GM18907 (cell line): ENCODE data around the gene CIROP.

Experiments used
- ATAC-seq: cut with Tn5 transposase; IDR thresholded peaks from one replicate; pipeline ENCODE4 v1.9.1; 2021; ENCODE audit warnings: mild to moderate bottlenecking, moderate library complexity; ENCODE audit not compliant: unreplicated experiment

The CIROP gene

GRCh38 chr14:23104591-23105347 lies at the start of gene CIROP:
TSS of gene CIROP (minus strand) at chr14:23104989. CDS start at chr14:23104920, 69 bp downstream.
- no peak for ATAC-seq

DNA sequence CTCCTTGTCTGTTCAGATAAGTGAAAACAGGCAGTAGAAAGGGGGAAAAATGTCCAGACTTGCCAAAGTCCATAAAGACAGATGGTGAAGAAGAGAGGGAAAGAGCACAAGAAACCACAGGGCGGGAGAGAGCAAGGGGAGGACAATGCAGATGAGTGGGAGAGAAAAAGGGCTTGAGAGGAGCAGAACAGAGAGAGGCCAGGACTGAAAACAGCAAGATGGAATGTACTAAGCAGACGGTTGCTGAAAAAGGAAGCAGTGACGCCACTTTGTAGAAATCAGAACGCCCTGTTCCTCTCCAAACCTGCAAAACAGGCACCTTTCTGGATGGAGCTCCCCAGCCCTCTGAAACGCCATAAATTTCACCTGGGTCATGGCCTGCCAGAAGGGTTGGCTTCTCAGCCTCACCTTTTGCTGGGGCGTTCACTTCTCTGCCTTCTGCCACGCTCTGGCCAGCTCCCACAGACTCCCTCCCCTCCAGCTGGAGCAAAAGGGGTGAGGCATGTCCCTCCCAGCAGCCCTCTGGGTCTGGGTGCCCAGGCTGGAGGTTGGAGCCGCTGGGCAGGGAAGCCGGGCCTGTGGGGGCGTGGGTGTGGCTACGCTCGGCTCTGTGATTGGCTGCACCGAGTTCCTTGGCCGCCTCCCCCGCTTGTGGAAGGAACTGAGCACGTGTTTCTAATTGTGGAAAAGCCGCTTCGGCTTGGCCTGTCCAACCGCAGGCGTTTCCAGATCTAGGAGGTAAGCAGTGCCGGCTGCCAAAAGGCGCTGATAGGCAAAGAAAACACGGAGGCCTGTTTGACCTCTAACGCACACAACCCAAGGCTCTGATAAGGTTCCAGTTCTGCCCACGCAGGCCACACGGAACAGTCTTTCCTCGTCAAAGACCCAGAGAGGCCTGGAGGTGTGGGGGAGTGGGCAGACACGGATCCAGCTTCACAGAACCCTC lies 49.3 kb upstream of the CIROP start:
- no peak for ATAC-seq

GRCh38 chr14:23151342-23151741 lies 46.6 kb upstream of the CIROP start:
- ATAC-seq = no peak

- ATAC-seq = no peak
Observed at GRCh38 chr14:23149745-23150144, 45.0 kb upstream of the CIROP start.

GRCh38 chr14:23148591-23149249 lies 43.9 kb upstream of the CIROP start:
- no peak for ATAC-seq

DNA sequence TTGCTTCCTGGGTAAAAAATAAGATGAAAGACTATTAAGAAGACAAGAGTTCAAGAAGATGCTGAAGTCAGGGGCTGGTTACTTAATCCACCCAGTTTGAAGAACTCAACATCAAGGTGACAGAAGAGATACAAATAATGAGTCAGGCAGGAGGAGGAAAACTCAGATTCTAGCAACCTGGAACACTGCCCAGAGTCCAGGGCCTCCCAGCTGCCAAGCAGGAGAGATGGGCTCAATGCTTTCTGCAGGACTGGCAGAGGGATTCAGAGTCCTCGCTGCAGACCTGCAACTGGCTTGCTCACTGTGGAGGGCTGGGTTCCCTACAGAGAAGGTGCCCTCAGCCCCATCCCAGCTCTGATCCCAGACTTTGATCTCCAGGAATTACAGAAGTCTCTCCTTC lies 42.9 kb upstream of the CIROP start:
- ATAC-seq = no peak

GRCh38 chr14:23146980-23147379 lies 42.2 kb upstream of the CIROP start:
- no peak for ATAC-seq

DNA sequence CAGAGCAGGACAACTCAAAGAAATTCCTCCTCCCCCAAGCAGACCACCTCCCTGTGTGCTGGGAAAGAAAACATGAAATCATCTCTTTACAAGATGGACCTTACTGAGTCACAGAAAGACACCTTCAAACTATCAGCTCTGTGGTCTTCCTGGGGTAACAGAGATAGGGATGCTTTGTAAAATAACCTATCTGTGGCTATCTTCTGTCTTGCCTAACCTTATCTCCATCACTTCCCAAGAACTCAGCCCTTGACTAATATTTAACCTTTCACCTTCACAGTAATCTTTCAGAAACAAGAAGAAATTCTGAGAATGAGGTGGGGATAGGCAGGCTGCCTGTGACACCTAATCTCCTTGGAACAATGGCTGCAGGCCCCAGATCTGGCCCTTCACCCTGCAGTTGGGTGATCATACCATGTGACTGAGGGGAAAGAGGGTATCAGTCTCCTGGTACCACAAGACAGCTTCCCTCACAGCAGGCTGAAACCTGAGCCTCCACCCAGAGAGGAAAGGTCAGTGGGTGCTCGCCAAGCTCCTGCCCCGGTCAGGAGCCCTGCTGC lies 41.6 kb upstream of the CIROP start:
- ATAC-seq = no peak

DNA sequence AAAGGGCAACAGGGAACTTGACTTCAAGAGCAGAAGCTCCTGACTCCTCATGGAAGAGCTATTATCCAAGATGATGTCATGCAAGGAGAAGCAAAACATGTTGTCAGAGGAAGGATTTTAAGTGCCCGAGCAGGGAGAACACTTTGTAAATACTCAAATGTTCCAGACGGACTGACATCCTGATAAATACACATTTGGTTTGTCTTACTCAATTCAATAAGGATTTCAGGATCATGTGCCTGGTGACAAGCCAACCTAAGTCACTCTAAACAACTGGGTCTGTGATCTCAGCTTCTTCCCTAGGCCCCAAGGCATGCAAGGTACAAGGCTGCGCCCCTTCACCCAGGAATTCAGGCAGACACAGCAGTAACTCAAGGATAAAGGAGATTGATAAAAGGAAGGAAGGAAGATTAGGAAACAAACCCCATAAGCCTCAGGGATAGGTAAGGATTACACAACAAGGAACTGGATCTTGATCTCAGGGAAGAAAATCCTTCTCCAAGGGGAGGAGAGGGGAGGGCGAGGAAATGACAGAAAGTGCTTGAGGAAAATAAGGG lies 41.1 kb upstream of the CIROP start:
- ATAC-seq = no peak

DNA sequence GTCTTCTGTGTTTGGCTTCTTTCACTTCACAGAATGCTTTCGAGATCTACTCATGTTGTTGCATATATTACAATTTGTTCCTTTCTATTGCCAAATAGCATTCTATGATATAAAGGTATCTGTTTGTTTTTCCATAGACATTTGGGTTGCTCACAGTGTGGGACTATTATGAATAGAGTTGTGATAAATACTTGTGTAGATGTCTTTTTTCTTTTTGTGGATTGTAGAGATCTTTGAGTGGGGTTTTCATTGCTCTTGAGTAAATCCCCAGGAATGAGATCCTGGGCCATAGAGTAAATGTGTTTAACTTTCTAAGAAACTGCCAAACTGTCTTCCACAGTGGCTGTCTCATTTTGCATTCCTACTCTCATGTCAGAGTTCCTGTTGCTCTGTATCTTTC lies 39.1 kb upstream of the CIROP start:
- ATAC-seq = no peak

GRCh38 chr14:23142826-23143225 lies 38.0 kb upstream of the CIROP start:
- ATAC-seq = no peak

- no peak for ATAC-seq
Observed at GRCh38 chr14:23141706-23142444, 37.1 kb upstream of the CIROP start.

DNA sequence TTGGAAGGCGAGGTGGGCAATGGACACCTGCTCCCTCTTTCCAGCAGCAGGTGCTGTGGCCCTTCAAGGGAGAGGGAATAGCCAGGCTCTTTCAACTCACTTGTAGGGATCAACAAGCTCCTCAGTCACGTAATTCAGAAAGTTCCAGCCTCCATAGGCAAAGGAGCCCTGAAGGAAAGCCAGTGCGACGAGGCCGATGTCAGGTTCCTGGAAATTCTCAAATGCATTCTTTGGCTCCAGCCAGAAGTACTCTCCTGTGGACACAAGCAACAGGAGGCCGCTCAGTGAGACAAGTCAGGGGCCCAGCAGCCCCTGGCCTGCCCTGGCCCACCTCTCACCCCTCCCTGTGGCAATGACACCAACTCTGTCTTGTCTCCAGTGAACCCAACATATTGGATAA lies 35.6 kb upstream of the CIROP start:
- no peak for ATAC-seq

DNA sequence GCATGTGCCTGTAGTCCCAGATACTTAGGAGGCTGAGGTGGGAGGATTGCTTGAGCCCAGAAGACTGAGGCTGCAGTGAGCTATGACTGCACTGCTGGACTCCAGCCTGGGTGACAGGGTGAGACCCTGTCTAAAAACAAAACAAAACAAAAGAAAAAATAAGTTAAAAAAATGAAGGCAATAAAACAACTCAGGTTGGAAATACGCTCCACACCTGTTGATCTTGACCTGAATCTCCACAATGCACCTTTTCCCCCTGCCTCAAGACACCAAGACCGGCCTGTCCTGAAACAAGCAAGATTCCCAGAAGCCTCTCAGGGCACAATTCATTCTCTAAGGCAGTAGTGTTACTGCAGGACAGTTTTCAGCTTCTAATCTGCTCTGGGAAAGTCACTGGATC lies 35.1 kb upstream of the CIROP start:
- ATAC-seq = no peak

DNA sequence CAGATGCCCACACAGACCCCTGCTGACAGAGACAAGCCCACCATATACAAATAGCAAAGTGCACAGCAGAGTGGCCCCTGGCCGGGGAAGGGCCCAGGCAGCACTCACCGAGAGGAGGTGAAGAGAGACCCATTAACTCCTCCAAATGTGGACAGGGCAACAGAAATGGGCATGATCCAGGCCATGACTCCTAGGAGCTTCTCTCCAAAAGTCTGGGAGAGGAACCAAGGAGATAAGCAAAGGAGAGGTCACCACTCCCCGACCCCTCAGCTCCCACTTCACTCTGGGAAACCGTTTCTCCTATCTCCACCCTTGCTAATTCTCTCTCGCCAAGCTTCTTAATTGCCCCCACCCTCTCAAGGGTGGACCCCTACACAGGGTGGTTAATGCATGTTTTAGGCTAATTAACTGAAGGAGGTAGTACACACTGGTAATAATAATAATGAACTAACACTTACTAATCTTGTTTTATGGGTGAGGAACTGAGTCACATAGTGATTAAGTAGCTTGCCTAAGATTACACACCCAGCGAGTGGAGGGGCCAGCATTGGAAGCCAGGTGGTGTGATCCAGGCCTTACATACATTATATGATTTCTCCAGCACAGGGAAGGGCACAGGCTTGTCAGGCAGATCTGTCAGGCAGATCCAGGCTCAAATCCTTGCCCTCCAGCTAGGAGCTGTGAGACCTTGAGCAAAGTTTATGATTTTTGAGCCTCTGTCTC lies 33.2 kb upstream of the CIROP start:
- no peak for ATAC-seq

DNA sequence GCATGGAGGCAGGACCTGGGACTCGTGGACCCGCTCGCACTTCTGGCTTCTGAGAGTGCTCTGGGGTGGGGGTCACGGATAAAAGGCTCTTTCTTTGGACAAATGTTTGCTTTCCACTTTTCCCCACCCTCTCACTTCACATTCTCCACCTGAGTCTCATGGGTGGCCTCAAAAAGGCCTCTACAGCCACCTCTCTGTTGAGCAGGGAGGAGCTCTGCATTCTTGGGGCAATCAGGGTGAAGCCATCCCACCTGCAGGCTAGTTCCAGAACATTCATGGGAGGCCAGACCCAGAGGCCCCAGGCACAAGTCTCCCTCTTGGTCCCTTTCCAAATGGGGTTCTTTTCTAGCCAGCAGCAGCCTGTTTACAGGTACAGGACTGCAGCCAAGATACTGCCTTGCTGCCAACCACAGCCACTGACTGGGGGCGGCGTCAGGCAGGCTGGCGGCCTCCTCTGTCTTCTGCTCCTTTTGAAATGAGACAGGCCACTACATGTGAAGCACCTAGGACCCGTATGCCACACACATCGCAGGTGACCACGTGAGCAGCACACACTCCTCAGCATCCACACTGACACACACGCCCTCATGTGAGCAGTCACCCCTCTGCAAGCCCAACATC lies 32.5 kb upstream of the CIROP start:
- no peak for ATAC-seq

DNA sequence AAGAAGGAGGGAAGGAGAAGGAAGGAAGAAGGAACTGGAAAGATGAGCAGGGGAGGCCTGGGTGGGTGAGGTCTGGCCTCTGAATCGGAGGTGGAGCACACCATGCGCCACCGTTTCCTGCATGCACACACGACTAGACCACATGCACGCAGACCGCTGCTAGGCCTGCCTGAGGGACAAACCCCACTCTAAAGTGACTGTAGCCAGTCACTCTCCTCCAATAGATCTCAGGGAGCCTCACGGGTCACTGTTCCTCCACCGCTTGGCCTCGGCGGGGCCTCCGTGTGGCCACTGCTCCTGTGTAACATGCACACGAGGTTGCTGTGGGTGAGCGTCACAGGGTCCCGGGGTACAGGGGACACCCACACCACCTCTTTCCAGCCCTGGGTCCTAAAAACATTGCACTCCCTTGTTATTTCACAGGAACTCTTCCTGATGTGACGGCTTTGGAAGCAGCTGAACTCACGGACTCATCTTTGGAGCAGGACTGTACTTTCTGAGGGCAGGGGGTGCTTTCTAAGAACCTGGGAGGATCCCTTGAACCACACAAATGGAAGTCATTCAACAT lies 31.9 kb upstream of the CIROP start:
- no peak for ATAC-seq

- no peak for ATAC-seq
Observed at GRCh38 chr14:23132970-23133369, 28.2 kb upstream of the CIROP start.

- ATAC-seq = no peak
Observed at GRCh38 chr14:23131482-23131881, 26.7 kb upstream of the CIROP start.
